Measurements from ENCODE around the gene RYR1.

RYR1 gene

DNA sequence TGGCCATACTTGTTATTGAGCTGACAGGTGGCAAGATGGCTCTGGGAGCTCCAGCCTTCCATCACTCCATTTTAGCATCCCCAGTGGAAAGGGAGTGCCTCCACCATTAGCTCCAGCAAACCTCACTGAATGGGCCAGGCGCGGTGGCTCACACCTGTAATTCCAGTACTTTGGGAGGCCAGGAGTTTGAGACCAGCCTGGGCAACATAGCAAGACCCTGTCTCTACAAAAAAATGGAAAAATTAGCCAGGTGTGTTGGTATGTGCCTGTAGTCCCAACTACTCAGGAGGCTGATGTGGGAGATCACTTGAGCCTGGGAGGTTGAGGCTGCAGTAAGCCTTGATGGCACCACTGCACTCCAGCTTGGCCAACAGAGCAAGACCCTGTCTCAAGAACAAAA lies 98.0 kb downstream of the RYR1 start:
- H3K9me3 ChIP-seq (ENCODE audit: control insufficient read depth, insufficient read depth, low read length), result peaks cover 10% of the 10 kb centered on the region; the same call in 1 of the 2 replicates
- TF ChIP-seq EZH2phosphoT487 (IDR thresholded peaks at IDR 0.05; ENCODE audit: borderline replicate concordance, low read length), result no peak
- TF ChIP-seq, protein P1, sequence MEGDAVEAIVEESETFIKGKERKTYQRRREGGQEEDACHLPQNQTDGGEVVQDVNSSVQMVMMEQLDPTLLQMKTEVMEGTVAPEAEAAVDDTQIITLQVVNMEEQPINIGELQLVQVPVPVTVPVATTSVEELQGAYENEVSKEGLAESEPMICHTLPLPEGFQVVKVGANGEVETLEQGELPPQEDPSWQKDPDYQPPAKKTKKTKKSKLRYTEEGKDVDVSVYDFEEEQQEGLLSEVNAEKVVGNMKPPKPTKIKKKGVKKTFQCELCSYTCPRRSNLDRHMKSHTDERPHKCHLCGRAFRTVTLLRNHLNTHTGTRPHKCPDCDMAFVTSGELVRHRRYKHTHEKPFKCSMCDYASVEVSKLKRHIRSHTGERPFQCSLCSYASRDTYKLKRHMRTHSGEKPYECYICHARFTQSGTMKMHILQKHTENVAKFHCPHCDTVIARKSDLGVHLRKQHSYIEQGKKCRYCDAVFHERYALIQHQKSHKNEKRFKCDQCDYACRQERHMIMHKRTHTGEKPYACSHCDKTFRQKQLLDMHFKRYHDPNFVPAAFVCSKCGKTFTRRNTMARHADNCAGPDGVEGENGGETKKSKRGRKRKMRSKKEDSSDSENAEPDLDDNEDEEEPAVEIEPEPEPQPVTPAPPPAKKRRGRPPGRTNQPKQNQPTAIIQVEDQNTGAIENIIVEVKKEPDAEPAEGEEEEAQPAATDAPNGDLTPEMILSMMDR (IDR thresholded peaks at IDR 0.05; ENCODE audit: low read depth, low read length, poor library complexity, severe bottlenecking), result no peak
- no peaks in the 10 kb centered on the region for H3K9me2 ChIP-seq (replicated peaks; ENCODE audit: control insufficient read depth, low read length)

DNA sequence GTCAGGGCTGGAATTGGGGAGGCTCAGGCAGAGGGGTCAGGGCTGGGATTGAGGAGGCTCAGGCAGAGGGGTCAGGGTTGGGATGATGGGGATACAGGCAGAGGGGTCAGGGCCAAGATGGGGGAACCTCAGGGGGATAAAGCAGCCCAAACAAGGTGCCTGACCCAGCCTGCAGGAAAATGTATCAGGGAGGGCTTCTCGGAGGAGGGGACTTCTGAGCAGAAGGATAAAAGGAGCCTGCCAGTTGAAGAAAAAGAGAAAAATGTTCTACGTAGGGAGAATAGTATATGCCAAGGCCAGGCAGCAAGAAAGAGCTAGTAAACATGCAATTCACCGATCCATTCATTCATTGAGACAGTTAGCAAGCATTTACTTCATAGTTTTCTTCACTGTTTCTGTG lies 99.4 kb downstream of the RYR1 start:
- Histone ChIP-seq H3K79me2 (ENCODE audit: control insufficient read depth, low read length) (no peaks in the 10 kb centered on the region), H3K4me1 (ENCODE audit: control insufficient read depth, low read length) (no peaks in the 10 kb centered on the region), H3K36me3 (ENCODE audit: control insufficient read depth, low read length) (no peaks in the 10 kb centered on the region), H3F3A (ENCODE audit: control insufficient read depth, insufficient read depth) (no peaks in the 10 kb centered on the region), H3K9me2 (replicated peaks; ENCODE audit: control insufficient read depth, low read length) (no peaks in the 10 kb centered on the region), H3K4me2 (ENCODE audit: low read length) (no peak overlapping the region), H3K4me3 (ENCODE audit: low read length) (no peak overlapping the region), H3K27me3 (ENCODE audit: control insufficient read depth, low read length) (no peaks in the 10 kb centered on the region), H4K20me1 (ENCODE audit: control insufficient read depth, insufficient read depth, low read depth, low read length) (no peaks in the 10 kb centered on the region), H3K9me3 (ENCODE audit: control insufficient read depth, insufficient read depth, low read length) (peaks cover 17% of the 10 kb centered on the region; the same call in 1 of the 2 replicates), H3K27ac (ENCODE audit: low read depth, low read length) (no peak overlapping the region)
- TF ChIP-seq, protein P1 (IDR thresholded peaks at IDR 0.05; ENCODE audit: low read depth, low read length, poor library complexity, severe bottlenecking), result no peak

More for the DNA sequence above, 98.0 kb downstream of the RYR1 start:
- H3K4me1 ChIP-seq (ENCODE audit: control insufficient read depth, low read length), result no peaks in the 10 kb centered on the region
- no peaks in the 10 kb centered on the region for H3K79me2 ChIP-seq (ENCODE audit: control insufficient read depth, low read length)
- H3K36me3 ChIP-seq (ENCODE audit: control insufficient read depth, low read length), result no peaks in the 10 kb centered on the region
- H3F3A ChIP-seq (ENCODE audit: control insufficient read depth, insufficient read depth), result no peaks in the 10 kb centered on the region
- no peaks in the 10 kb centered on the region for H4K20me1 ChIP-seq (ENCODE audit: control insufficient read depth, insufficient read depth, low read depth, low read length)
- H3K4me3 ChIP-seq (ENCODE audit: low read length), result no peak overlapping the region
- H3K4me2 ChIP-seq (ENCODE audit: low read length), result no peak overlapping the region
- H3K27me3 ChIP-seq (ENCODE audit: control insufficient read depth, low read length), result no peaks in the 10 kb centered on the region
- no peak overlapping the region for H3K27ac ChIP-seq (ENCODE audit: low read depth, low read length)

DNA sequence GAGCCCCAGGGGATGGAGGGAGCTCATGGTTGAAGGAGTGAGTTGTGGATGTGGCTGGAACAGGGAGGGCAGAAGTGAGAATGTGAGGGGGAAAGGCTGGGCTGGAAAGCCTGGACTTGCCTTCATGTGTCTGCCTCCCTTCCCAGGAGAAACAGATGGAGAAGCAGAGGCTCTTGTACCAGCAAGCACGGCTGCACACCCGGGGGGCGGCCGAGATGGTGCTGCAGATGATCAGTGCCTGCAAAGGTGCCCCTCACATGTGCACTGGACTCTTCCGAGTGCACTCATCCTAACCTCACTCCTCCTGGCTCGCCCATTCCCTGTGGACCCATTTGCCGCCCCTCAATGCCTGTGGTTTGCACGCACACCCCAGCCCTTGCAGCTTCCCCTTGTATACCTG lies 101.1 kb downstream of the RYR1 start:
- Histone ChIP-seq H3F3A (ENCODE audit: control insufficient read depth, insufficient read depth) (peaks cover 3% of the 10 kb centered on the region; the same call in 1 of the 2 replicates), H3K27me3 (ENCODE audit: control insufficient read depth, low read length) (no peaks in the 10 kb centered on the region), H3K4me2 (ENCODE audit: low read length) (no peak overlapping the region), H3K27ac (ENCODE audit: low read depth, low read length) (no peak overlapping the region), H3K9me2 (replicated peaks; ENCODE audit: control insufficient read depth, low read length) (no peaks in the 10 kb centered on the region), H3K36me3 (ENCODE audit: control insufficient read depth, low read length) (no peaks in the 10 kb centered on the region), H3K79me2 (ENCODE audit: control insufficient read depth, low read length) (no peaks in the 10 kb centered on the region), H4K20me1 (ENCODE audit: control insufficient read depth, insufficient read depth, low read depth, low read length) (no peaks in the 10 kb centered on the region), H3K4me1 (ENCODE audit: control insufficient read depth, low read length) (peaks cover 15% of the 10 kb centered on the region), H3K9me3 (ENCODE audit: control insufficient read depth, insufficient read depth, low read length) (peaks cover 17% of the 10 kb centered on the region; the same call in 1 of the 2 replicates), H3K4me3 (ENCODE audit: low read length) (no peak overlapping the region)
- TF ChIP-seq, protein P1 (IDR thresholded peaks at IDR 0.05; ENCODE audit: low read depth, low read length, poor library complexity, severe bottlenecking), result no peak
- TF ChIP-seq EZH2phosphoT487 (IDR thresholded peaks at IDR 0.05; ENCODE audit: borderline replicate concordance, low read length), result no peak
